ENCODE data around the gene MMP2. TPM values are rescaled to one million over a fixed set of nuclear protein-coding genes. Genes with fewer than 3 reads are reported as not detected.

The MMP2 gene
- polyA plus RNA-seq = not detected

GRCh38 chr16:55478827-55479429, at the start of gene MMP2:
Gene MMP2, plus strand, starts transcription at chr16:55479198. Its CDS starts 282 bp downstream, at chr16:55479480.
- Mint-ChIP-seq H3K9me3 (no peaks in the 10 kb centered on the region), H3K27ac (no peak within 1 kb of the TSS), H3K27me3 (peaks cover 31% of the 10 kb centered on the region), H3K4me1 (peaks cover 0 to 1% (median 0%) of the 10 kb centered on the region in 3 donors), H3K4me3 (no peak within 1 kb of the TSS), H3K36me3 (no peaks in the 10 kb centered on the region)

- no peak overlapping the region for H3K27ac Mint-ChIP-seq
- H3K9me3 Mint-ChIP-seq = peaks cover 0 to 2% (median 0%) of the 10 kb centered on the region in 3 donors
- H3K36me3 Mint-ChIP-seq = peaks cover 2% of the 10 kb centered on the region
- no peaks in the 10 kb centered on the region for H3K4me1 Mint-ChIP-seq
- H3K4me3 Mint-ChIP-seq = no peak overlapping the region
- H3K27me3 Mint-ChIP-seq = peaks cover 7% of the 10 kb centered on the region
Measured at GRCh38 chr16:55433030-55433429, 46.0 kb upstream of the MMP2 start.

- Mint-ChIP-seq H3K4me3 (no peak overlapping the region), H3K27ac (no peak overlapping the region), H3K36me3 (peaks cover 2% of the 10 kb centered on the region), H3K9me3 (peaks cover 0 to 2% (median 0%) of the 10 kb centered on the region in 3 donors), H3K4me1 (no peaks in the 10 kb centered on the region), H3K27me3 (peaks cover 7% of the 10 kb centered on the region)
Measured at GRCh38 chr16:55433535-55433934, 45.5 kb upstream of the MMP2 start.

- Mint-ChIP-seq H3K4me1 (no peaks in the 10 kb centered on the region), H3K9me3 (peaks cover 0 to 2% (median 0%) of the 10 kb centered on the region in 3 donors), H3K4me3 (no peak overlapping the region), H3K36me3 (peaks cover 2% of the 10 kb centered on the region), H3K27ac (no peak overlapping the region), H3K27me3 (peaks cover 7% of the 10 kb centered on the region)
Measured at GRCh38 chr16:55434000-55434399, 45.0 kb upstream of the MMP2 start.

DNA sequence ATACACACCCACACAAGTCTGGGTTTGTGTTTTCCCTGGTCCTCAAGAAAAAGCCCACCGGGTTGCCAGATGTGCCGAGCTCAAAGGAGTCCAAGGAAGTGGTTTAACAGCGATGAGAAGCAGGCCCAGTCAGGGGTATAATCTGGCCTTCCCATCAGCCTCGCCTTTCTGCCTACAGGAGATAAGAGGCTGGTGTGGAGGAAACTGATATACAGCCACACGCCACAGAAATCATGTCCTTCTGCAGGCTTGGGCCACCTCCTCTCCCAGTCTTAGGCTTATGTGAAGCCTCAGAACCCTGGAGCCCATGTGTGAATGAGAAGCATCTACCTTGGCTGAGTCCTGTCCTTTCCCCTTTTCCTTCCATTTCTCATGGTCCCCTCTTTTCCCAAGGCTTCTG, 43.6 kb upstream of the MMP2 start:
- peaks cover 0 to 2% (median 0%) of the 10 kb centered on the region in 3 donors for H3K9me3 Mint-ChIP-seq
- no peaks in the 10 kb centered on the region for H3K4me1 Mint-ChIP-seq
- H3K36me3 Mint-ChIP-seq = peaks cover 2% of the 10 kb centered on the region
- H3K27ac Mint-ChIP-seq = no peak overlapping the region
- peaks cover 8% of the 10 kb centered on the region for H3K27me3 Mint-ChIP-seq
- H3K4me3 Mint-ChIP-seq = no peak overlapping the region

GRCh38 chr16:55436587-55436986, 42.4 kb upstream of the MMP2 start:
- Mint-ChIP-seq H3K4me1 (no peaks in the 10 kb centered on the region), H3K36me3 (peaks cover 2% of the 10 kb centered on the region), H3K27ac (no peak overlapping the region), H3K27me3 (peaks cover 8% of the 10 kb centered on the region), H3K4me3 (no peak overlapping the region), H3K9me3 (peaks cover 0 to 2% (median 0%) of the 10 kb centered on the region in 3 donors)

- Mint-ChIP-seq H3K36me3 (no peaks in the 10 kb centered on the region), H3K4me3 (no peak overlapping the region), H3K4me1 (no peaks in the 10 kb centered on the region), H3K27me3 (peaks cover 8% of the 10 kb centered on the region), H3K27ac (no peak overlapping the region), H3K9me3 (peaks cover 0 to 2% (median 0%) of the 10 kb centered on the region in 3 donors)
Measured at GRCh38 chr16:55437625-55438024, 41.4 kb upstream of the MMP2 start.

- peaks cover 8% of the 10 kb centered on the region for H3K27me3 Mint-ChIP-seq
- peaks cover 0 to under 1% (median 0%) of the 10 kb centered on the region in 3 donors for H3K9me3 Mint-ChIP-seq
- H3K4me1 Mint-ChIP-seq = no peaks in the 10 kb centered on the region
- no peak overlapping the region for H3K27ac Mint-ChIP-seq
- H3K36me3 Mint-ChIP-seq = no peaks in the 10 kb centered on the region
- H3K4me3 Mint-ChIP-seq = no peak overlapping the region
Measured at GRCh38 chr16:55438281-55438680, 40.7 kb upstream of the MMP2 start.

- Mint-ChIP-seq H3K9me3 (no peaks in the 10 kb centered on the region), H3K27ac (no peak overlapping the region), H3K36me3 (no peaks in the 10 kb centered on the region), H3K4me3 (no peak overlapping the region), H3K4me1 (no peaks in the 10 kb centered on the region), H3K27me3 (peaks cover 8% of the 10 kb centered on the region)
Measured at GRCh38 chr16:55439101-55439690, 39.8 kb upstream of the MMP2 start.

- no peaks in the 10 kb centered on the region for H3K4me1 Mint-ChIP-seq
- H3K36me3 Mint-ChIP-seq = no peaks in the 10 kb centered on the region
- H3K4me3 Mint-ChIP-seq = no peak overlapping the region
- no peaks in the 10 kb centered on the region for H3K9me3 Mint-ChIP-seq
- peak overlapping the region in 1 of 3 donors; percentile 27 for H3K27ac Mint-ChIP-seq
- peaks cover 2% of the 10 kb centered on the region for H3K27me3 Mint-ChIP-seq
Measured at GRCh38 chr16:55443434-55444346, 35.3 kb upstream of the MMP2 start.

- peaks cover 3% of the 10 kb centered on the region for H3K27me3 Mint-ChIP-seq
- H3K9me3 Mint-ChIP-seq = no peaks in the 10 kb centered on the region
- no peak overlapping the region for H3K27ac Mint-ChIP-seq
- H3K4me3 Mint-ChIP-seq = no peak overlapping the region
- H3K4me1 Mint-ChIP-seq = peaks cover 0 to 4% (median 0%) of the 10 kb centered on the region in 3 donors
- no peaks in the 10 kb centered on the region for H3K36me3 Mint-ChIP-seq
Measured at GRCh38 chr16:55444754-55445485, 34.1 kb upstream of the MMP2 start.

- Mint-ChIP-seq H3K9me3 (peaks cover 0 to 3% (median 0%) of the 10 kb centered on the region in 3 donors), H3K27ac (no peak overlapping the region), H3K36me3 (no peaks in the 10 kb centered on the region), H3K4me1 (peaks cover 0 to 4% (median 0%) of the 10 kb centered on the region in 3 donors), H3K27me3 (peaks cover 1% of the 10 kb centered on the region), H3K4me3 (no peak overlapping the region)
Measured at GRCh38 chr16:55447231-55447630, 31.8 kb upstream of the MMP2 start.

DNA sequence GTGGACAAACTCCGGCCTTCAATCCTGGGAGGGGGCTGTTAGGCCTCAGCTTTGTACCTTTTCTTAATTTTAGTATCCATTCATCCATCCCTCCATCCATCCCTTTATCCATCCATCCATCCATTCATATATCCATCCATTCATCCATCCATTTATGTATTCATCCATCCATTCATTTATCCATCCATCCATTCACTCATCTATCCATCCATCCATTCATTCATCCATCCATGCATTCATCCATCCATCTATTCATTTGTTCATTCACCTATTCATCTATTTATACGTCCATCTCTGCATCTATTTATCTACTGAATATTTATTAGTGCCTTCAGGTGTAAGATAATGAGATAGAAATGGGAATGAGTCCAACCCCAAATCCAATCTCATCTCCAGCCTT, 26.0 kb upstream of the MMP2 start:
- Mint-ChIP-seq H3K27ac (no peak overlapping the region), H3K4me3 (no peak overlapping the region), H3K36me3 (peaks cover 1% of the 10 kb centered on the region), H3K9me3 (peaks cover 0 to 6% (median 3%) of the 10 kb centered on the region in 3 donors), H3K4me1 (peaks cover 0 to 4% (median 0%) of the 10 kb centered on the region in 3 donors), H3K27me3 (peaks cover 2% of the 10 kb centered on the region)

DNA sequence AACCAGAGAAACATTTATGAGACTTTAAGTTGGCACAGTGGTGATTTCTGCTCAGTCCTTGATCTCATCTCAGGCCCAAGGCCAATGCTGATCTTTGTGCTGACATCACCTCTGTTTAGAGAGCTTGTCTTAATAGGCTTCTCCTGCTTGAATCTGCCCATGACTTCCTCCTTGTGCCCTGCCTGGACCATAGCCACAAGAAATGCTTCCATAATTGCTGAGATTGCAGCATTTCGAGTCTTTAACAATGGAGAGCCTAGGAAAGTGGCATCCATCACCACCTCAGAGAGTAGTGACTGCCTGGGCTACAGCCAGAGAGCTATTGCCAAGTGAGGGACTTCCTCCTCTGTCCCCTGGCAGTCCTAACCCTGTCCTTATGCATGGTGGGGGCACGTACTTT, 25.1 kb upstream of the MMP2 start:
- Mint-ChIP-seq H3K4me3 (no peak overlapping the region), H3K36me3 (peaks cover 1% of the 10 kb centered on the region), H3K27me3 (peaks cover 2% of the 10 kb centered on the region), H3K27ac (no peak overlapping the region), H3K4me1 (peaks cover 0 to 2% (median 0%) of the 10 kb centered on the region in 3 donors), H3K9me3 (peaks cover 0 to 6% (median 3%) of the 10 kb centered on the region in 3 donors)

- peaks cover 1% of the 10 kb centered on the region for H3K36me3 Mint-ChIP-seq
- H3K4me3 Mint-ChIP-seq = no peak overlapping the region
- H3K27me3 Mint-ChIP-seq = peaks cover 1% of the 10 kb centered on the region
- H3K9me3 Mint-ChIP-seq = peaks cover 0 to 6% (median 3%) of the 10 kb centered on the region in 3 donors
- H3K4me1 Mint-ChIP-seq = no peaks in the 10 kb centered on the region
- H3K27ac Mint-ChIP-seq = no peak overlapping the region
Measured at GRCh38 chr16:55454861-55455260, 24.1 kb upstream of the MMP2 start.

Data from IgD-negative memory B cell (primary cell).